Thoracic aorta (tissue), 2 donors: ENCODE data around the gene GDA. TPM values are rescaled to one million over a fixed set of nuclear protein-coding genes. Genes with fewer than 3 reads are reported as not detected.

Experiments used
- ATAC-seq: fragments of 150-250 bp; one replicate; pipeline ENCODE4 v1.8.0; 2017; ENCODE audit warnings: low read depth; ENCODE audit not compliant: insufficient number of reproducible peaks, low FRiP score
- DNase-seq: peaks from one replicate; pipeline ENCODE4 v3.0.0-alpha.2; 2020; ENCODE audit warnings: low spot score
- H3K27ac ChIP-seq, 2 donors: fragments of 200-600 bp; sonication (generic); 1 replicate in 1 of 2; 2 replicates in 1 of 2; pipeline ENCODE4 v1.5.1; 2016; ENCODE audit warnings: mild to moderate bottlenecking in 2 of 2, moderate library complexity in 2 of 2
- H3K27me3 ChIP-seq: fragments of 200-600 bp; sonication (generic); replicated peaks from 2 replicates; pipeline ENCODE4 v1.6.0; 2016; ENCODE audit warnings: mild to moderate bottlenecking; ENCODE audit not compliant: insufficient read depth
- H3K36me3 ChIP-seq: fragments of 200-600 bp; sonication (generic); one replicate; pipeline ENCODE4 v1.5.1; 2016
- H3K4me1 ChIP-seq, 2 donors: fragments of 200-600 bp; sonication (generic); 1 replicate in 1 of 2; 2 replicates in 1 of 2; pipeline versions ENCODE4 v1.5.1 to v1.6.0; 2016; ENCODE audit warnings: low read depth in 2 of 2, mild to moderate bottlenecking in 1 of 2; ENCODE audit not compliant: control insufficient read depth in 1 of 2
- H3K4me3 ChIP-seq: fragments of 200-600 bp; sonication (generic); 2 replicates; pipeline ENCODE4 v1.5.1; 2016; ENCODE audit warnings: mild to moderate bottlenecking
- H3K9me3 ChIP-seq: fragments of 200-600 bp; sonication (generic); 2 replicates; pipeline ENCODE4 v1.5.1; 2016
- total RNA-seq, 2 donors: library from RNA; depleted of rRNA; stranded (reverse); fragments of >200 nt; gene quantifications; one replicate each; pipeline versions ENCODE4 v1.1.0 to v1.2.3, GENCODE V29; 2016
- TF ChIP-seq, protein P1 (sequence below): fragments of 200-600 bp; sonication (generic); IDR thresholded peaks from one replicate; pipeline ENCODE4 v1.5.1; 2019; ENCODE audit warnings: antibody characterized with exemption

GDA gene
- total RNA-seq, 2 donors from 2014 or later = not detected

DNA sequence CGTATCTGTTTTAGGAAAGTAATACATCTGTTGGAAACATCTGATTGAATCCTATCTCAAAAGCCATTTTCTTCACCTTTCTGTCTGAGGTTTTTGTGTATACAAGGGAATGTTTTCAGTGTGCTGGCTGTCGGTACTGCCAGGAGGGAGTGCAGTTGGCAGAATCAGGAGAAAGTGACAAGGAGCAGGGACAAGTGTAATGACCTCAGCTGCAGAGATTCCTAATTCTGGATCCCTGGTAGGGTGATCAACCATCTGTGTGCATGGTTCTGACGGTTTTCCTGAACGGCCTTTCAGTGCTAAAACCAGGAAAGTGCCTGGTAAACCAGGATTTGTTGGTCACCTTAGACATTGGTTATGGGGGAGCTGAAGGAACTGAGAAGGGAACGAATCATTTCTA lies 1.6 kb upstream of the GDA start:
- no peaks in the 10 kb centered on the region for H3K27me3 ChIP-seq
- no peaks in the 10 kb centered on the region for H3K36me3 ChIP-seq
- TF ChIP-seq, protein P1, sequence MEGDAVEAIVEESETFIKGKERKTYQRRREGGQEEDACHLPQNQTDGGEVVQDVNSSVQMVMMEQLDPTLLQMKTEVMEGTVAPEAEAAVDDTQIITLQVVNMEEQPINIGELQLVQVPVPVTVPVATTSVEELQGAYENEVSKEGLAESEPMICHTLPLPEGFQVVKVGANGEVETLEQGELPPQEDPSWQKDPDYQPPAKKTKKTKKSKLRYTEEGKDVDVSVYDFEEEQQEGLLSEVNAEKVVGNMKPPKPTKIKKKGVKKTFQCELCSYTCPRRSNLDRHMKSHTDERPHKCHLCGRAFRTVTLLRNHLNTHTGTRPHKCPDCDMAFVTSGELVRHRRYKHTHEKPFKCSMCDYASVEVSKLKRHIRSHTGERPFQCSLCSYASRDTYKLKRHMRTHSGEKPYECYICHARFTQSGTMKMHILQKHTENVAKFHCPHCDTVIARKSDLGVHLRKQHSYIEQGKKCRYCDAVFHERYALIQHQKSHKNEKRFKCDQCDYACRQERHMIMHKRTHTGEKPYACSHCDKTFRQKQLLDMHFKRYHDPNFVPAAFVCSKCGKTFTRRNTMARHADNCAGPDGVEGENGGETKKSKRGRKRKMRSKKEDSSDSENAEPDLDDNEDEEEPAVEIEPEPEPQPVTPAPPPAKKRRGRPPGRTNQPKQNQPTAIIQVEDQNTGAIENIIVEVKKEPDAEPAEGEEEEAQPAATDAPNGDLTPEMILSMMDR = no peak
- H3K4me3 ChIP-seq = no peak overlapping the region
- no peaks in the 10 kb centered on the region for H3K9me3 ChIP-seq
- ATAC-seq (no peak), DNase-seq (no peak)
- peaks cover 3 to 6% of the 10 kb centered on the region in 2 donors for H3K4me1 ChIP-seq
- H3K27ac ChIP-seq = no peak overlapping the region

DNA sequence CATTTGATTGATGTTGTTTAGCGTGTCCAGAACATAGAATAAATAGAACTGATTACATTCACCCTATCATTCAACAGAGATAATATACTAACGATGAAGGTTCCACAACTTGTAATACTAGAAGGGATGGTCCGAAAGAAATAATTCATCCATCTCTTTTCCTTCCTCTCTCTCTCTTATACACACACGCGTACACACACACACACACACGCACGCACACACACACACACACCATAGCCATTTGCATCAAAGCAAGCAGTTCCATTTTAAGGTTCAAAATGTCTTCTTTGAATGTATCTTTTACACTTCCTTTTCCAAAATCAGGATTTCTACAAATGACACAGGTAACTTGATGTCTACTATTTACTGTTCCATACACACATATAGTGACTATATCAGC lies 887 bp downstream of the GDA start:
- ATAC-seq (no peak), DNase-seq (no peak)
- Histone ChIP-seq H3K9me3 (no peaks in the 10 kb centered on the region), H3K4me3 (no peak overlapping the region), H3K27ac (no peak overlapping the region), H3K27me3 (no peaks in the 10 kb centered on the region), H3K36me3 (no peaks in the 10 kb centered on the region), H3K4me1 (peaks cover 3 to 6% of the 10 kb centered on the region in 2 donors)
- TF ChIP-seq, protein P1 = no peak

DNA sequence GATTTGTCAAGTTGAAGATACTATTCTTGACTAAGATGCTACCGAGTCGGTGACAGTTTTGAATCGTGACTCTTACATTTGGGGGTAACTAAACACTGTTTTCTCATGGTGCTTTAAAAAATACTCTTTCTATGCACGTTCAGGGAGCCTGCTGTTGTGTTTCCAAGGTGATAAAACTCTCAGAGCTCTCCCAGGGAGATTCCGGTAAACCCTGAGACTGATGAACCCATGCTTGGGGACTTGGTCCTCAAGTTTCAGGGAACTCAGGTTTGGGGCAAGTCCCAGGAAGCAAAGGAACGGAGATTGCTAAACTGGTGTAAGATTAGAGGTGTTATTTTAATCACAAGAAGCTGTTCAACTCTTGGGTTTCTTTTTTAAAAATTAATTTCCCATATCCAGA lies 1.4 kb downstream of the GDA start:
- ATAC-seq = no peak
- no peaks in the 10 kb centered on the region for H3K9me3 ChIP-seq
- peaks cover 3 to 6% of the 10 kb centered on the region in 2 donors for H3K4me1 ChIP-seq
- no peaks in the 10 kb centered on the region for H3K27me3 ChIP-seq
- no peak overlapping the region for H3K27ac ChIP-seq
- no peak overlapping the region for H3K4me3 ChIP-seq
- no peaks in the 10 kb centered on the region for H3K36me3 ChIP-seq
- TF ChIP-seq, protein P1 = no peak
- no peak for DNase-seq

DNA sequence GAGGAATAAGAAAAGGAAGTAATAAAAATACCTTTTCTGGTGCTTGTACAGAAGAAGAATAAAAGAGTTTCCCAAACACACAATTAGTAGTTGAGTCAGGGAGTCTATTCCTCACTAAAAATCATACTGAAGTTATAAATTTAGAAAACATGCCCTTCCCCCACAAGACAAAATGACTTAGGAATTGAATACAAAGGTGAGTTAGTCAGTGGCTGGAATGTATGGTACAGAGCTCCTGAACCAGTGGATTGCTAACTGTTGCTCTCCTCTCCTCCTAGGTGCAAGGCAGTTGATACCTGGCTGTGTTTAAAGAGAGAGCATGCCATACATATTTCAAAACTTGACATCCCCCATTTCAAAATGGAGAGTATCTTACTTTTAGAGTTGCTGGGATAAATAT lies 1.9 kb downstream of the GDA start:
- Histone ChIP-seq H3K36me3 (no peaks in the 10 kb centered on the region), H3K4me3 (no peak overlapping the region), H3K9me3 (no peaks in the 10 kb centered on the region), H3K4me1 (peaks cover 3 to 6% of the 10 kb centered on the region in 2 donors), H3K27me3 (no peaks in the 10 kb centered on the region), H3K27ac (no peak overlapping the region)
- TF ChIP-seq, protein P1 = no peak
- ATAC-seq (no peak), DNase-seq (no peak)

DNA sequence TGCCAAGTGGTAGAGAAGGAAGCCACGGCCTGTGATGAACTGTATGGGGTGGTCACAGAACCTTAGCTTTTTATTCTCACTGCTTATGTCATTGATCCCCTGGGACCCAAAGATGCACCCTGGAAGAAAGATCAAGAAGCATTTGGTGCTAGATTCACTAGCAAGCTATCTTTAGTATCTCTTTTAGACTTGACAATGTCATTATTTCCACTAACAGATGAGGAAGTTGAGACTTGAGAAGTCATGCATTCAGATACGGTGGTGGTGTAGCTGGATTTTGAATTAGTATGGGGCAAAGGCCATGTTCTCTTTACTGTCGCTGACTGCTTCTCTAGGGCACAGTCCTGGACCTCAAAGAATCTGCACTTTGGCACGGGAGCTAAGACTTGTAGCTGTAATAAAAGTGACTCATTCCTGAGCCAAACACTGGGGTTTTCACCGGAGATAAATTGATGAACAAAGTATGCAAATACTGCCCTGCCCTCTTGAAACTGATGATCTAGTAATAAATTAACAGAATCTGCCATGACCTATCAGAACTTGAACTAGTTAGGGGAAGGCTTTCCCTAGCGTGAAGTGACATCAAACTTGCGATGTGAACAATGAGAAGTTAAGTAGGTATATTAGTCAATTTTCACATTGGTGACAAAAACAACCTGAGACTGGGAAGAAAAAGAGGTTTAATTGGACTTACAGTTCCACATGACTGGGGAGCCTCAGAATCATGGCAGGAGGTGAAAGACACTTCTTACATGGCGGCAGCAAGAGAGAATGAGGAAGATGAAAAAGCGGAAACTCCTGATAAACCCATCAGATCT lies 5.4 kb downstream of the GDA start:
- Histone ChIP-seq H3K9me3 (no peaks in the 10 kb centered on the region), H3K27me3 (no peaks in the 10 kb centered on the region), H3K27ac (no peak overlapping the region), H3K4me1 (no peaks in the 10 kb centered on the region), H3K4me3 (no peak overlapping the region), H3K36me3 (no peaks in the 10 kb centered on the region)
- DNase-seq (no peak), ATAC-seq (no peak)
- TF ChIP-seq, protein P1 = no peak
